NCI-H1105 (cell line): Measurements from ENCODE around the gene COL4A1.

Experiments
- DNase-seq: peaks from one replicate; lab custom pipeline; 2025; lab: John Stamatoyannopoulos, UW

The COL4A1 gene

DNA sequence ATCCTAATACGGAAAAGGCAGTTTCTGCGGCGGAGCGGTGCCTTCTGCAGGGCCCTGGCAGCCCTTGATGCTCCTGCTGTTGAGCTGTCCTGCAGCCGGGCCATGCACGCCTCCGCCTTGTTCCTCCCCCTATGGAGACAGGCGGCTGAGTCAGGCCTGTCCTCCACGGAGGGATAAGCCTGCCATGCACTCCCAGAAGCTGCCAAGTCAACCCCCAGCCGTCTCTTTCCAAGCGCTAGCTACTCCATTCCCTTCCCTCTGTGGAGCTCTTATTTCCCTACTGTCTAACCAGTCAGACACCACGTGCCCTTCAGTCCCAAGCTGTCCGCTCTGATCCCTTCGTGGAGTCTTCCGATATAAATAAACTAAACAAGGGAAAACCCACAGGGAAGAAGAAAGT, 197.0 kb downstream of the COL4A1 start:
- DNase-seq: no peak

DNA sequence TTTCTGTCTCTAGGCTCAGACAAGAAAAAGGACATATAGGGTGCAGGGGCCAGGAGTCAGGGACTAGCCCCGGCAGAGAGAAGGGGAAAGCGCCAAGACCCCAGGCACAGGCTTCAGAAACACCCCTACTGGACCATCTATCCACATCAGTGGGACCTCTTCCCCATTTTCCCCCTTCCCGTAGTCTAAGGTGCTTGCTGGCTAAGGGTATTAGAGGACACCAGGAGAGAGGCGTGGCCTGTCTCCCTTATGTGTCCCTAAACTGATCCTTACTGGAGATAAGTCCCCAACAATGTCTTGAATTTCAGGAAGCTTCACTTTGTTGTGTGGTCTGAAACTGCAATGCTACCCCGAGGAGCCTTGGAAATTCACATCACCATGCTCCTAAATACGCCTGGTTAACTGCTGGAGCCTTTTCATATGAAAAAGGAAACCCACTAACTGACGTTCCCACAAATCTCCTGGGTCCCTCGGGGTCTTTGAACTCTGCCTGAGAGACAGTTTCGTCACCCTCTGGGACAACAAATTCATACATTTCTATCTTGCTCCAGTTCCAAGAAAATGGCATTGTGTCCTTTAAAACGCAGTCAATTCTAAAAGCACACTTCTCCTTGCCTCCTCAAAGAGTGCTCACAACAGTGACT, 197.7 kb downstream of the COL4A1 start:
- no peak for DNase-seq

DNA sequence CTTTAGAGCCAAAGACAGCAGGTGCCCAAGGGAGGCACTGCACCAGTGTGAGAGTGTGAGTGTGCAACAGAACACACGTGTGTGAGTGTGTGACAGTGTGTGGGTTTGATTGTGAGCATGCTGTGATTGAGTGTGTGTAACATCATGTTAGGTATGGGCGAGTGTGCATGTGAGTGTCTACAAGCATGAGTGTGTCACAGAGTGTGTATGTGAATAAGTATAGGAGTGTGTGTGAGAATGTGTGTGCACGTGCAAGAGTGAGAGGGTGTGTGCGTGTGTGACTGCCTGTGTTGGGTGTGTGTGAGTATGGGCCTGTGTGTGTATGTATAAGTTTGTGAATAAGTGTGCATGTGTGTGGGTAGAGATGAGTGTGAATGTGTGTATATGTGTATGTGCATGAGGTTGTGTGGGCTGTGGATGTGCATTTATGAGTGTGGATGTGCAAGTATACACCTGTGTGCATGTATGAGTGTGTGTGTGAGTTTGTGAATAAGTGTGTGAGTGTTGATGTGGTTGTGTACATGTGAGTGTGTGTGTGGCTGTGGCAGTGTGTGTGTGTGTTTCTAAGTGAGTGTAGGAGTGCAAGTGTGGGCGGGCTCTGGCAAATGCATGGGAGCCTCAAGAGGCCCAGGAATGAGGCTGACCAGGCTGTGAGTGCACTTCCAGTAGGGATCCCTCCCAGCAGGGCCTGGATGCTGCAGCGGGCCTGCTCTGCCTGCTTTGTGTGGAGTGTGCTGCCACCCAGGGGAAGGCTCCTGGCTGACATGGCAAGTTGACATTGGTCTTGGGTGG, 198.4 kb downstream of the COL4A1 start:
- peak; percentile 82 for DNase-seq

DNA sequence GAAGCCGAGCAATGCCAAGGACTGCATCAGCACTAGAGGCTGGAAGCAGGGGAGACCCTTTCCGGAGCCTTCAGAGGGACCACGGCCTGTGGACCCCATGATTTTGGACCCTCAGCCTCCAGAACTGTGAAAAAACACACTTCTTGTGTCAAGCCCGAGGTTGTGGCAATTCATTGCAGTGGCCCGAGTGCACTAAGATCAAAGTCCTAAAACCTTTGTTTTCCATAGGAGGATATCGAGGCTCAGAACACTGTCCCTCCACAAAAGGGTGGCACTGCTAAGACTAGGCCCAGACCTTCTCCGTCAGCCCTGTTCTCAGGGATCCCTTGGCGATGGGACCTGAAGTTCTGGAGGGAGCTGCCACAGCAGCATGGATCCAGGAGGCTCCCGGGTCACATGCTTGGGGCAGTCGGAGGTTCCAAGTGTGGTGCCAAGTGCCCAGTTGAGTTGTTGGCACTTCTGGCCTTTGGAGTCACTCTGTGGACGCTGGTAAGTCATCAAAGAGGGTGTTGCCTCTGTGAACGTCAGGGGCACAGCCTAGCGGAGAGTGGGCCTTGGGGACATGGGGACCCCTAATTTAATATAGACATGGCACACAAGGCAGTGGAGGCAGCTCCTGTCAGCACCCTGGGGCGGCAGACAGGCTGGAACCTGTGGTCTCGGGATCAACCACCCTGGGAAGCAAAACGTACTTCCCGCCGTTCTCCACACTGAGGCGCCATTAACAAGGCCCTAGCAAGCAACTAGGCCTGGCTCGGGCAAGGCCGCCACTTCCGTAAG, 199.2 kb downstream of the COL4A1 start:
- no peak for DNase-seq

DNA sequence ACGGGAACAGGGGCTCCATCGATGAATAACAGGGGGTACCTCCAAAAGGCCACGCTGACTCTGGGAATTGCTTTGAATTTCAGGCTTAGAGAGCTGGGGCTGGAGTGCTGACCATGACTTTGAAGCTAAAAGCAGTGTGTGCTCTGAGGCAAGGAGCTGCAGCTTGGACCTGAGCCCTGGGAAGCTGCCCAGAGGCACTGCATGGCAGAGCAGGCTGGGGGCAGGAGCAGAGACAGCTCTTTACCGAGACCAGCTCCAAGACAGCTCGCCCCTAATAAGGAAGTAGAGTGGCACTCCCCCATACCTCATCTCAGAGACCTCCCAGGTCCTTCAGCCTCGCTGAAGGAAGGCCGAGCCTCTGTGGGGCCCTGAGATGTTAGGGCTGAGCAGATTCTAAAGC, 200.2 kb downstream of the COL4A1 start:
- no peak for DNase-seq

DNA sequence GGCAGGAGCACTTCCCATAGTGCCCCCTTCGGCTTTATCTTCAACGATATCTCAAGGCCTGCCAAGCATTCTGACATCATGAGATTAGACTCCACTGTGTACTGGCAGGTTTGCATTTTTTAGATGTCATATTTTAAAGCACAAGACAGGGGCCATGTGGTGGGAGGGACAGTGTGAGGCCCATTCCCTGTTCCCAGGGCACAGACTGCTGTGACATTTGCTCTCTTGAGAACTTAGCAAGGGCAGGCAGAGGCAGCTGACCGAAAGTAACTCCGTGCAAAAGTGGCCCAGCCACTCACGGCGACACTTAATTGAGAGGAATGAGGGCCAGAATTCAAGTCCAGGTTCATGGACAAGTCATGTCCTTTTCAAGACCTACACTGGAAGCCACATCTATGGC, 201.8 kb downstream of the COL4A1 start:
- DNase-seq: no peak

DNA sequence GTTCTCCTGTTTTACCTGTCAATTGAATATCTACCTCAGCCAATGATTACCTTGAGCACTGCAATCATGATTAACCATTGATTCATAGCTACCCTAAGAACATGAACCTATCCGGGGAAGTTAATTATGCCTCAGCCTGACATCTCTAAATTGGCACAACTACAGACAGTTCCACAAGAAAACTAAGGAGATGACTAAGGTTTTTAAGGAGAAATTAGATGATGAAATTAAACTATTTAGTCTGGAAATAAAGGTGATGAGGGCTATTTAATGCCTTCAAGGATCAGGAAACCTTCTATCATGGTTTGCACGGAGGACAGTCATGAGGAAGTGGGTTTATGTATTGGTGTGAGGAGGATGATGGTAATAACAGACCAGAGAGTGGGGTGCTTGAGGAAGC, 203.4 kb downstream of the COL4A1 start:
- DNase-seq: no peak

DNA sequence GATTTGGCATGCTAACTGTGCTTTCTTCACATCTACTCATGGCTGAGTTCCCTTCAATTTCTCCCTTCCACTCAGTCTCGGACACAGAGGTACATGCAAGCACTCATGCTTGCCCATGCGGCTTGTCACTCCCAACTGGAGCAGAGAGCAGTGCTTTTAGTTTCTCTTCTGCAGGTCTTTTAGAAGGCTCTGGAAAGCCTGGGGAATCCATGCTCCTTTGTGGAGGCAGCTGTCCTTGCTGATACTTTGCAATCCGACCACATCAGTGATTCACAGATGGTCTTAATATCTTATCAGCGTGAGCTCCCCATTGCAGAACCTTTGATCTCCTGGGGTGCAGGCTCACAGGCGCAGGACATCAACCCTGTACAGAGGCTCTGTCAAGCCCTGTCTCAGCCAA, 203.9 kb downstream of the COL4A1 start:
- no peak for DNase-seq

DNA sequence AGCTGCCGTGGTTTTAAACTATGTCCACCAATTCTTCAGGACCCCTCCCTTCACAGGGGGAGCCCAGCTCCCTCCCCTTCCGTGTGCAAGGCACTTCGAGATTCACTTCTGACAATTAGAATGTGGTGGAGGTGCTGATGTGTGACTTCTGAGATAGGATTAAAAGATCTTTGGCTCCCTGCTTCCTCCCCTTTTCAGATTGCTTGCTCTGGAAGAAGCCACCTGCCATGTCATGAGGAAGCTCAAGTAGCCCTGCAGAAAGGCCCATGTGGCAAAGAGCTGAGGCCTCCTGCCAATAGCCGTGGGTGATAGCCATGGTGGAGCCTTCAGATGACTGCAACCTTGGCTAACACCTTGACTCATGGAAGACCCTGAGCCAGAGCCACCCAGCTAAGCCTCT, 204.9 kb downstream of the COL4A1 start:
- DNase-seq: no peak

DNA sequence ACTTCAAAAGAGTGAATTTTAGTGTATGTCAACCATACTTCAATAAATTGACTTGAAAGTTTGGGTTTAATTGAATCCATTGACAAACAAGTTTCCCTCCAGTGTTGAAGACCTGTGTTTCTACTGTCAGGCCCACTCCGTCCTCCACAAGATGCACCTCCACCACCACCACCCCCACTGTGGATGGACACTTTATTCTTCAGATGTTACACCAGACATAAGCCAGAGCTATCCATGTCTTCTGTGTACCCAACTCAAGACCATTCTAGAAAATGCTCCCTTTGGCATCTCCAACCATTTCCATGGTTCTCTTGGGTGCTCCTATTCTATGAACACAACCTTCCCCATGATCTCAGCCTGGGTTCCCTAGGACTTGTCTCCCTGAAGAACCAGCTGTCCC, 207.0 kb downstream of the COL4A1 start:
- no peak for DNase-seq
